Smooth muscle cell (in vitro differentiated cells): Measurements from ENCODE around the gene DNAJC5G. TPM values are rescaled to one million over a fixed set of nuclear protein-coding genes. Genes with fewer than 3 reads are reported as not detected.

ENCODE experiments used
- DNase-seq: peaks from one replicate; lab custom pipeline; 2025; ENCODE audit not compliant: unreplicated experiment; lab: John Stamatoyannopoulos, UW
- H2AFZ ChIP-seq: fragments of 200-600 bp; sonication (generic); 2 replicates; pipeline ENCODE4 v1.6.0; 2016; ENCODE audit warnings: antibody characterized with exemption, low read depth, mild to moderate bottlenecking
- H3F3A ChIP-seq: fragments of 200-600 bp; sonication (generic); 2 replicates; pipeline ENCODE4 v1.6.0; 2017; ENCODE audit warnings: antibody characterized with exemption, low read depth
- H3K27ac ChIP-seq: fragments of 200-600 bp; sonication (generic); 2 replicates; pipeline ENCODE4 v1.5.1; 2016; ENCODE audit warnings: low read depth, mild to moderate bottlenecking
- H3K27me3 ChIP-seq: fragments of 200-600 bp; sonication (generic); 2 replicates; pipeline ENCODE4 v1.6.1; 2016; ENCODE audit warnings: low read depth, mild to moderate bottlenecking
- H3K36me3 ChIP-seq: fragments of 200-600 bp; sonication (generic); 2 replicates; pipeline ENCODE4 v1.5.1; 2016; ENCODE audit warnings: low read depth
- H3K4me1 ChIP-seq: fragments of 200-600 bp; sonication (generic); 2 replicates; pipeline ENCODE4 v1.5.1; 2016; ENCODE audit warnings: low read depth
- H3K4me2 ChIP-seq: fragments of 200-600 bp; sonication (generic); 2 replicates; pipeline ENCODE4 v1.6.0; 2016; ENCODE audit warnings: mild to moderate bottlenecking
- H3K4me3 ChIP-seq: fragments of 200-600 bp; sonication (generic); 2 replicates; pipeline ENCODE4 v1.5.1; 2016; ENCODE audit warnings: mild to moderate bottlenecking
- H3K79me2 ChIP-seq: fragments of 200-600 bp; sonication (generic); 2 replicates; pipeline ENCODE4 v1.6.0; 2016; ENCODE audit warnings: low read depth, mild to moderate bottlenecking
- H3K9ac ChIP-seq: fragments of 200-600 bp; sonication (generic); 2 replicates; pipeline ENCODE4 v1.6.0; 2016; ENCODE audit warnings: low read depth
- H3K9me3 ChIP-seq: fragments of 200-600 bp; sonication (generic); replicated peaks from 2 replicates; pipeline ENCODE4 v1.5.1; 2016; ENCODE audit warnings: low read depth
- H4K20me1 ChIP-seq: fragments of 200-600 bp; sonication (generic); 2 replicates; pipeline ENCODE4 v1.6.0; 2016; ENCODE audit warnings: low read depth
- WGBS: methylation state at CpG from one replicate; pipeline ENCODE4 v1.1.7; 2016; ENCODE audit warnings: low lambda C conversion rate; 5-methylcytosine and 5-hydroxymethylcytosine counted together
- polyA plus RNA-seq: library from polyadenylated mRNA; unstranded; fragments of >200 nt; fragmentation: Nextera tagmentation; extraction: Ambion mirVana; gene quantifications from 2 replicates; pipeline ENCODE4 v1.2.1, GENCODE V29; 2016
- total RNA-seq: library from RNA; depleted of rRNA; stranded (reverse); fragments of >200 nt; gene quantifications from 2 replicates; pipeline ENCODE4 v1.2.3, GENCODE V29; 2014
- TF ChIP-seq, protein P1 (sequence below): fragments of 200-600 bp; sonication (generic); IDR thresholded peaks from 2 replicates; pipeline ENCODE4 v1.5.1; 2017; ENCODE audit warnings: borderline replicate concordance, mild to moderate bottlenecking, antibody characterized with exemption; ENCODE audit not compliant: insufficient read depth, poor library complexity, severe bottlenecking

DNAJC5G gene
- total and polyA plus RNA-seq, 2 experiments from 2014 or later = not detected

DNA sequence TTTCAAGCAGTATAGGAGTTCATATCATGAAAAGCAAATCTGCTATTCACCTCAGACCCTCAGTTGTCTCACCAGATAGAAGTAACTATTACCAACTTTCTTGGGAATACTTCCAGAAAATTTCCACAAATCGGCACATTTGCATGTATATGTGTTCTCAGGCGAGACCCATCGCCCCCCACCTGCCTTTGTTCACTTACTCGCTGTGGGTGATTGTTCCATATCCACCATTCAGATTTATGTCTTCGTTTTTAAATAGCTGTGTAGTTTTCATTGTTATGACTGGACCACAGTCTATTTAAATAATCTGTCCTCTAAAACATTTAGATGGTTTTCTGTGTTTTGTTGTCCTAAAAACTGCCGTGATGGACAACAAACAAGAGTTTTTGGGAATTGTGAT lies 10.2 kb downstream of the DNAJC5G start:
- no peak overlapping the region for H3K27ac ChIP-seq

DNA sequence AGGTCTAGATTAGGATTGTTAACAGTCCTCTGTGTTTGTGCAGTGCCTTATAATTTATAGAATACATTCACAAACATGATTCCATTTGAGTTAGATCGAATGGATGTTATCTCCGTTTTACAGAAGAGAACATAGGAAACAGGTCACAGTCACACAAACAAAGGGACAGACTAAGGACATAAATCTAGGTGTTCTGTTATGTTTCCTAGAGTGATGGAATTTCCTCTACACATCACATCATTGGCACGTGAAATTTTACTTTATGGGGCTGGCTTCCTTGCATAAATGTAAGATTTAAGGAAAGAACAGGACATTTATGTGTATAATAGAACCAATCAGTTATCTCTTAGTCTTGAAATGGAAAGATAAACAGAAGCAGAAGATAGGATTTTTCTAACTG lies 13.4 kb downstream of the DNAJC5G start:
- DNase-seq = no peak
- Histone ChIP-seq H3K4me1 (no peaks in the 10 kb centered on the region), H4K20me1 (no peaks in the 10 kb centered on the region), H3F3A (no peaks in the 10 kb centered on the region), H3K79me2 (no peaks in the 10 kb centered on the region), H3K27ac (no peak overlapping the region), H3K4me2 (no peak overlapping the region), H3K27me3 (peaks cover 14% of the 10 kb centered on the region), H3K9me3 (no peaks in the 10 kb centered on the region), H3K4me3 (no peak overlapping the region), H3K36me3 (no peaks in the 10 kb centered on the region), H3K9ac (no peak overlapping the region), H2AFZ (no peak overlapping the region)
- 78% methylated on average over 3 of the region's 3 CpGs for WGBS
- TF ChIP-seq, protein P1, sequence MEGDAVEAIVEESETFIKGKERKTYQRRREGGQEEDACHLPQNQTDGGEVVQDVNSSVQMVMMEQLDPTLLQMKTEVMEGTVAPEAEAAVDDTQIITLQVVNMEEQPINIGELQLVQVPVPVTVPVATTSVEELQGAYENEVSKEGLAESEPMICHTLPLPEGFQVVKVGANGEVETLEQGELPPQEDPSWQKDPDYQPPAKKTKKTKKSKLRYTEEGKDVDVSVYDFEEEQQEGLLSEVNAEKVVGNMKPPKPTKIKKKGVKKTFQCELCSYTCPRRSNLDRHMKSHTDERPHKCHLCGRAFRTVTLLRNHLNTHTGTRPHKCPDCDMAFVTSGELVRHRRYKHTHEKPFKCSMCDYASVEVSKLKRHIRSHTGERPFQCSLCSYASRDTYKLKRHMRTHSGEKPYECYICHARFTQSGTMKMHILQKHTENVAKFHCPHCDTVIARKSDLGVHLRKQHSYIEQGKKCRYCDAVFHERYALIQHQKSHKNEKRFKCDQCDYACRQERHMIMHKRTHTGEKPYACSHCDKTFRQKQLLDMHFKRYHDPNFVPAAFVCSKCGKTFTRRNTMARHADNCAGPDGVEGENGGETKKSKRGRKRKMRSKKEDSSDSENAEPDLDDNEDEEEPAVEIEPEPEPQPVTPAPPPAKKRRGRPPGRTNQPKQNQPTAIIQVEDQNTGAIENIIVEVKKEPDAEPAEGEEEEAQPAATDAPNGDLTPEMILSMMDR = no peak

More for the DNA sequence above, 10.2 kb downstream of the DNAJC5G start:
- no peak for DNase-seq
- 85% methylated on average over 6 of the region's 6 CpGs for WGBS
- no peaks in the 10 kb centered on the region for H3K9me3 ChIP-seq
- H3K4me1 ChIP-seq = peaks cover 9% of the 10 kb centered on the region
- H4K20me1 ChIP-seq = no peaks in the 10 kb centered on the region
- H3F3A ChIP-seq = no peaks in the 10 kb centered on the region
- H3K4me2 ChIP-seq = no peak overlapping the region
- TF ChIP-seq, protein P1 = no peak
- no peaks in the 10 kb centered on the region for H3K79me2 ChIP-seq
- no peaks in the 10 kb centered on the region for H3K36me3 ChIP-seq
- H3K27me3 ChIP-seq = peaks cover 8% of the 10 kb centered on the region
- no peak overlapping the region for H3K9ac ChIP-seq
- no peak overlapping the region for H3K4me3 ChIP-seq
- no peak overlapping the region for H2AFZ ChIP-seq

DNA sequence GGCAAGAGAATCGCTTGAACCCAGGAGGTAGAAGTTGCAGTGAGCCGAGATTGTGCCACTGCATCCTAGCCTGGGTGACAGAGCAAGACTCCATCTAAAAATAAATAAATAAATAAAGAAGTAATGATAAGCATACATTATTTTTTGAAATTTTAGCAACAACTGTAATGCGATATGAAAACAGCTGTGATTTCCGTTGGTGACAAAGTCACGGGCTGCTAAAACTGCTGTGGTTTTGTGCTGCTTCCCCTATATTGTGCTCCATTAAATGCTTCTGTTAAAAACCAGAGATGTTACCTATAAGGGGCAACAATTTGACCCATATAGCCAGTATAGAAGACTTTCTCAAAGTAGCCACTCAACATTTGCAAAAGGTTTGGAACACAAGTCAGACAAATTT lies 15.3 kb downstream of the DNAJC5G start:
- H2AFZ ChIP-seq = no peak overlapping the region
- H3K27ac ChIP-seq = no peak overlapping the region
- no peak for DNase-seq
- TF ChIP-seq, protein P1 = no peak
- H3K4me1 ChIP-seq = no peaks in the 10 kb centered on the region
- no peaks in the 10 kb centered on the region for H4K20me1 ChIP-seq
- H3K4me3 ChIP-seq = no peak overlapping the region
- WGBS = 97% methylated on average over 5 of the region's 5 CpGs
- H3K27me3 ChIP-seq = peaks cover 14% of the 10 kb centered on the region
- no peaks in the 10 kb centered on the region for H3K36me3 ChIP-seq
- no peaks in the 10 kb centered on the region for H3F3A ChIP-seq
- no peaks in the 10 kb centered on the region for H3K79me2 ChIP-seq
- no peak overlapping the region for H3K4me2 ChIP-seq
- no peaks in the 10 kb centered on the region for H3K9me3 ChIP-seq
- no peak overlapping the region for H3K9ac ChIP-seq

- TF ChIP-seq, protein P1 = no peak
- H3K4me3 ChIP-seq = no peak overlapping the region
- H3F3A ChIP-seq = no peaks in the 10 kb centered on the region
- no peak overlapping the region for H3K27ac ChIP-seq
- no peaks in the 10 kb centered on the region for H3K79me2 ChIP-seq
- H3K9ac ChIP-seq = no peak overlapping the region
- H3K36me3 ChIP-seq = no peaks in the 10 kb centered on the region
- no peaks in the 10 kb centered on the region for H3K4me1 ChIP-seq
- 41% methylated on average over 6 of the region's 6 CpGs for WGBS
- H3K4me2 ChIP-seq = no peak overlapping the region
- DNase-seq = no peak
- H3K9me3 ChIP-seq = no peaks in the 10 kb centered on the region
- H4K20me1 ChIP-seq = no peaks in the 10 kb centered on the region
- H2AFZ ChIP-seq = no peak overlapping the region
- peaks cover 14% of the 10 kb centered on the region for H3K27me3 ChIP-seq
These were observed 16.6 kb downstream of the DNAJC5G start for GRCh38 chr2:27291865-27292264.
